Adipocyte (in vitro differentiated cells): ENCODE data around the gene KLF6.
A peak's percentile ranks its signal among the peaks of the same experiment; 100 is the strongest.

Experiments used
- DNase-seq: peaks from one replicate; pipeline ENCODE4 v3.0.0-alpha.2; 2015; ENCODE audit warnings: low read depth
- H3K27me3 ChIP-seq: replicated peaks from 2 replicates; pipeline ENCODE4 v1.7.0; 2013; ENCODE audit warnings: mild to moderate bottlenecking, low read length, moderate library complexity; ENCODE audit not compliant: control insufficient read depth, insufficient read depth
- H3K36me3 ChIP-seq: 2 replicates; pipeline ENCODE4 v1.7.0; 2013; ENCODE audit warnings: low read length, mild to moderate bottlenecking, moderate library complexity; ENCODE audit not compliant: control insufficient read depth, insufficient read depth, severe bottlenecking
- H3K4me1 ChIP-seq: 2 replicates; pipeline ENCODE4 v1.7.0; 2013; ENCODE audit warnings: mild to moderate bottlenecking, low read length, moderate library complexity; ENCODE audit not compliant: control insufficient read depth, insufficient read depth
- H3K4me3 ChIP-seq: 2 replicates; pipeline ENCODE4 v1.7.0; 2013; ENCODE audit warnings: mild to moderate bottlenecking, low read length, moderate library complexity
- H3K9ac ChIP-seq: 2 replicates; pipeline ENCODE4 v1.7.0; 2013; ENCODE audit warnings: mild to moderate bottlenecking, low read length, moderate library complexity
- H3K9me3 ChIP-seq: 2 replicates; pipeline ENCODE4 v1.7.0; 2013; ENCODE audit warnings: mild to moderate bottlenecking, low read length, moderate library complexity; ENCODE audit not compliant: control insufficient read depth

Gene KLF6

GRCh38 chr10:3729397-3729976 lies 55.5 kb downstream of the KLF6 start:
- no peaks in the 10 kb centered on the region for H3K4me1 ChIP-seq
- H3K27me3 ChIP-seq: no peaks in the 10 kb centered on the region
- DNase-seq: peak; percentile 7

DNA sequence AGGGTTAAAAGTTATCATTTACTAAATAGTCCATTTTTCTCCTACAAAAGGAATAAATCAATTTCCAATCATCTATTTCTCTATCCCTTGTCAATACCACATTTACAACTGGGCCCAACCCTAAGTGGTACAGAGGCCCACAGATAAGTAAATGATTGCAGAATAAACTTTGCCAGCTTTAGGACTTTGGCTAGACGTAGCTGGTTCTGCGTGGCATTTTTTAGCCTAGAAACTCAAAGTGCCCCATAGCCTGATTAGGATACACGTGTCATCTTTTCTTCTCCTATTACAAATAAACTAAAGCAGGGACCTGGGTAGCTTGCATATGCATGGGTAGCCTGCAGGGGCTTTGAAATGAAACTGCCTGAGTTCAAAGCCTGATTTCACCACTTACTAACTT lies 56.4 kb downstream of the KLF6 start:
- no peaks in the 10 kb centered on the region for H3K36me3 ChIP-seq
- no peak overlapping the region for H3K4me3 ChIP-seq
- no peaks in the 10 kb centered on the region for H3K27me3 ChIP-seq
- no peak overlapping the region for H3K9ac ChIP-seq
- peaks cover 2% of the 10 kb centered on the region for H3K4me1 ChIP-seq
- H3K9me3 ChIP-seq: no peaks in the 10 kb centered on the region
- no peak for DNase-seq

More at GRCh38 chr10:3729397-3729976, 55.5 kb downstream of the KLF6 start:
- no peak overlapping the region for H3K4me3 ChIP-seq
- H3K9ac ChIP-seq: no peak overlapping the region
- H3K9me3 ChIP-seq: no peaks in the 10 kb centered on the region
- no peaks in the 10 kb centered on the region for H3K36me3 ChIP-seq

DNA sequence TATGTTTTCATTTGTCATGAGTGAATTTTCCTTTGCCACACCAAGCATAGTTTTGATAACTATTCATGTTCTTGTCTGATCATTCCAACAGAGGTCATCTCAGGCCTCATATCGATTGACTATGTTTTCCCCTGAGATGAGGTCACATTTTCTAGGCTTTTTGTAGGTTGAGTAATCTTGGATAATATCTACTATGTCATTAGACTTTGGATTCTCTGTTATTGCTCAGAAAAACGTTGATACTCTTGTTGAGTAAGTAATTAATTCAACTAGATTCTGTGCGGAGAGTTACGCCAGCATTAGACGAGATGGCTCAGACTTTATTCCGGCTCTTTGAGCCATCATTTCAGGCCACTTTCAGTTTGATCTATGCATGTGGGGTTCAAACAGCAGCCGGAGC lies 57.7 kb downstream of the KLF6 start:
- H3K4me3 ChIP-seq: no peak overlapping the region
- H3K27me3 ChIP-seq: no peaks in the 10 kb centered on the region
- peaks cover 2% of the 10 kb centered on the region for H3K4me1 ChIP-seq
- no peaks in the 10 kb centered on the region for H3K9me3 ChIP-seq
- no peak for DNase-seq
- no peaks in the 10 kb centered on the region for H3K36me3 ChIP-seq
- H3K9ac ChIP-seq: no peak overlapping the region
